ENCODE results near the gene MOGAT1. TPM values are rescaled to one million over a fixed set of nuclear protein-coding genes. Genes with fewer than 3 reads are reported as not detected.

MOGAT1 gene
- total RNA-seq (2022; extraction: Qiagen RNA extraction; ENCODE audit: low read depth) = not detected in 5 replicates

DNA sequence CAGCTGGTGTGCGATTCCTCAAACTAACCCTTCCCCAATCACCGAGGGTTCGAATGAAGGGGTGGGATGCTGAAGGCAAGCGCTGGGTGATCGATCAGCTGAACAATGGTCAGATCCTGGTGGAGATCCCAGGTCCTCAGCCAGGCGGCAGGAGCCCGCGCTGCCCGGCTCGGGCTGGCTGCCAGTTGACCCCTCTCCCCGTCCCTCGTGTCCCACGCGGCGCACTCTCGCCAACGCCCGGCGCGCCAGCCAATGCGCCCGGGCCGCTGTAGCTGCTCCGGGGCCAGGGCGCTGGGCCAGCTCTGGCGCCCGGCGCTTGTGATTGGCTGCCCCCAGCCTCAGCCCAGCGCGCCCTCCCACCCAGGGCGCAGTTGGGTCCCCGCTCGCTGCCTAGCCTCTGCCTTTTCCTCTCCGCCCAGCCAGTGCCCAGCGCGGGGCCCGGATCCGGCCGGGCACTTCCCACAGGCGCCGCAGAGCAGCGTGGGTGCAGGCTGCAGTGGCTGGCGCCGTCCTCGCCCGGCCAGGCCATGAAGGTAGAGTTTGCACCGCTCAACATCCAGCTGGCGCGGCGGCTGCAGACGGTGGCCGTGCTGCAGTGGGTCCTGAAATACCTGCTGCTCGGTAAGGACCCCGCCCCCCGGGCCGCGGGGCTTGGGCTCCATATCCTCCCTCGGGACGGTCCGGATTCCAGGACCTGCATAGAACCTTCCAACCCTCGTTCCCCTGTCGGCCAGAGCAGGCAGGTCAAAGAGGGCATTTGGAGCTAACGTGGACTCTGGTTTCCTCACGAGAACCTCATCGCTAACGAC, at the start of gene MOGAT1:
Gene MOGAT1 (plus strand): TSS at position 400 of the 809 bp plus-strand sequence. CDS start 128 bp downstream, at position 528.

GRCh38 chr2:222655787-222656525, 15.5 kb upstream of the MOGAT1 start, which contains the start of gene FARSB:
FARSB (minus strand) TSS chr2:222656092; CDS start chr2:222656073, 19 bp downstream.

Other genes with a start within 250 kb of the MOGAT1 start
- gene SGPP2, start 247.1 kb upstream of the MOGAT1 start, total RNA-seq (2022; extraction: Qiagen RNA extraction; ENCODE audit: low read depth) = 0.15 to 0.31 TPM (median 0.20 TPM) in 5 replicates
- gene FARSB, start 15.6 kb upstream of the MOGAT1 start, total RNA-seq (2022; extraction: Qiagen RNA extraction; ENCODE audit: low read depth) = 42.2 to 47.8 TPM (median 44.7 TPM) in 5 replicates
- 84.5 to 113 TPM (median 107 TPM) in 5 replicates for gene ACSL3, start 189.4 kb downstream of the MOGAT1 start, total RNA-seq (2022; extraction: Qiagen RNA extraction; ENCODE audit: low read depth)

Measured in A549 treated with DMSO at 1 μM for 4 hours (cell line).